GM12891 (cell line): Measurements from ENCODE around the gene ARF5.

Source experiments
- POLR2A ChIP-seq: IDR thresholded peaks from 2 replicates; pipeline ENCODE4 v1.6.1; 2011; ENCODE audit warnings: low read depth, low read length, control low read depth
- TAF1 ChIP-seq: IDR thresholded peaks from 2 replicates; pipeline ENCODE4 v1.6.1; 2011; ENCODE audit warnings: low read depth, low read length, control low read depth

GRCh38 chr7:127620406-127621233, 32.4 kb downstream of the ARF5 start:
- TF ChIP-seq POLR2A (no peak), TAF1 (no peak)
